Vagina (tissue), 2 donors: ENCODE results near the gene SULT4A1.

Source experiments
- CTCF ChIP-seq, 3 experiments: fragments of 450-650 bp in 2 of 3; fragments of 200-600 bp in 1 of 3; sonication (generic) in 1 of 3; IDR thresholded peaks; one replicate each; pipeline ENCODE4 v1.5.1; 2017 to 2019; ENCODE audit warnings: antibody characterized with exemption in 3 of 3, mild to moderate bottlenecking in 2 of 3, moderate library complexity in 2 of 3
- POLR2AphosphoS5 ChIP-seq, 2 donors: sonication (generic); formaldehyde crosslinking; IDR thresholded peaks; one replicate each; pipeline ENCODE4 v1.9.0; 2017; ENCODE audit warnings: antibody characterized with exemption in 2 of 2, mild to moderate bottlenecking in 2 of 2, low read depth in 1 of 2; ENCODE audit not compliant: insufficient read depth in 1 of 2

DNA sequence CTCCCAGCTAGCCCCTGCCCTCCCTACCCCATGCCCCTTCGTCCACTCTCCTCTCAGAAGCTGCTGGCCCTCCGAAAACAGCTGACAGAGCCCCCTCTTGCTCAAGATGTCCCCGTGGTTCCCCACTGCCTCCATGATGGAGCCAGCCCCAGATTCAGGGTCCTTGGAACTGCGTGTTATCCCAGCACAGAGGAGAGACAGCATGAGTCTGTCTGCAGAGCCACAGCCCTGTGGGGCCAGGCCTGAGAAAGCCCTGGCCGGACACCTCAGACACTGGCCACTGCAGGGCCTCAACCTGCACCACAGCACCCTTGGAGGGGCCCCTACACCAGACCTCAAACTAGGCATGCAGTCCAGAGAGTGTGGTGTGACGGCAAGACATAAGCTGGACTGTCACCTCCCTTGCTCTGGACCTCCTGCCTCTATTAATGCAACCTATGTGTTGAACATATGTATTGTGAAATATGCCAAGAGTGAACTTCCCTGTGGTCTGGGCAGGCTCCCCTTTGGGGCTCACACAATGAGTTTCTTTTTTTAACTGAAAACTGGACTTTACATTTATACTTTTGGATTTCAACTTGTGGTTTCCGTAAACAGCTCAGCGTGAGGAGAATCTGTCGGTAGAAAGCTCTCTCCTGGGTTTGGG is 19.9 kb upstream of the SULT4A1 start:
- TF ChIP-seq CTCF (IDR thresholded peaks at IDR 0.05) (no peak), POLR2AphosphoS5 (IDR thresholded peaks at IDR 0.05; ENCODE audit: insufficient read depth in 1 of 2, low read depth in 1 of 2) (no peak)
